RWPE2 (cell line): ENCODE data around the gene LCA5.
"Not testable (repeated sequence)": the region's sequence is repeated elsewhere in the genome, so short reads cannot be mapped to it uniquely, and the experiment has no call there.

Experiments
- ATAC-seq: fragments of 200-7000 bp; cut with Tn5 transposase; 3 replicates; pipeline ENCODE4 v1.9.1; 2021; ENCODE audit warnings: low read depth
- DNase-seq: peaks from one replicate; pipeline ENCODE4 v3.0.0-alpha.2; 2020; ENCODE audit warnings: low spot score
- H3K27ac ChIP-seq: fragments of 450-650 bp; 2 replicates; pipeline ENCODE4 v1.5.1; 2017; ENCODE audit warnings: mild to moderate bottlenecking; ENCODE audit not compliant: poor library complexity, severe bottlenecking
- H3K27me3 ChIP-seq: fragments of 250-450 bp; sonication (Bioruptor Pico); 2 replicates; pipeline ENCODE4 v1.5.1; 2021; ENCODE audit warnings: mild to moderate bottlenecking, moderate library complexity; ENCODE audit not compliant: insufficient read depth, poor library complexity, severe bottlenecking
- H3K36me3 ChIP-seq: fragments of 250-450 bp; sonication (Bioruptor Pico); 2 replicates; pipeline ENCODE4 v1.5.1; 2020; ENCODE audit warnings: low read depth, mild to moderate bottlenecking, moderate library complexity
- H3K4me1 ChIP-seq: fragments of 250-450 bp; sonication (Bioruptor Pico); 2 replicates; pipeline ENCODE4 v1.5.1; 2021; ENCODE audit warnings: mild to moderate bottlenecking, moderate library complexity; ENCODE audit not compliant: insufficient read depth, poor library complexity, severe bottlenecking
- H3K4me3 ChIP-seq: fragments of 250-450 bp; sonication (Bioruptor Pico); 2 replicates; pipeline ENCODE4 v1.5.1; 2021; ENCODE audit warnings: mild to moderate bottlenecking, moderate library complexity; ENCODE audit not compliant: severe bottlenecking
- H3K9me3 ChIP-seq: fragments of 250-450 bp; sonication (Bioruptor Pico); 2 replicates; pipeline ENCODE4 v1.5.1; 2021; ENCODE audit warnings: mild to moderate bottlenecking, moderate library complexity; ENCODE audit not compliant: severe bottlenecking
- TF ChIP-seq, protein P1 (sequence below): fragments of 450-650 bp; IDR thresholded peaks from one replicate; pipeline ENCODE4 v1.5.1; 2017; ENCODE audit warnings: mild to moderate bottlenecking, moderate library complexity; ENCODE audit not compliant: poor library complexity, severe bottlenecking

LCA5 gene

DNA sequence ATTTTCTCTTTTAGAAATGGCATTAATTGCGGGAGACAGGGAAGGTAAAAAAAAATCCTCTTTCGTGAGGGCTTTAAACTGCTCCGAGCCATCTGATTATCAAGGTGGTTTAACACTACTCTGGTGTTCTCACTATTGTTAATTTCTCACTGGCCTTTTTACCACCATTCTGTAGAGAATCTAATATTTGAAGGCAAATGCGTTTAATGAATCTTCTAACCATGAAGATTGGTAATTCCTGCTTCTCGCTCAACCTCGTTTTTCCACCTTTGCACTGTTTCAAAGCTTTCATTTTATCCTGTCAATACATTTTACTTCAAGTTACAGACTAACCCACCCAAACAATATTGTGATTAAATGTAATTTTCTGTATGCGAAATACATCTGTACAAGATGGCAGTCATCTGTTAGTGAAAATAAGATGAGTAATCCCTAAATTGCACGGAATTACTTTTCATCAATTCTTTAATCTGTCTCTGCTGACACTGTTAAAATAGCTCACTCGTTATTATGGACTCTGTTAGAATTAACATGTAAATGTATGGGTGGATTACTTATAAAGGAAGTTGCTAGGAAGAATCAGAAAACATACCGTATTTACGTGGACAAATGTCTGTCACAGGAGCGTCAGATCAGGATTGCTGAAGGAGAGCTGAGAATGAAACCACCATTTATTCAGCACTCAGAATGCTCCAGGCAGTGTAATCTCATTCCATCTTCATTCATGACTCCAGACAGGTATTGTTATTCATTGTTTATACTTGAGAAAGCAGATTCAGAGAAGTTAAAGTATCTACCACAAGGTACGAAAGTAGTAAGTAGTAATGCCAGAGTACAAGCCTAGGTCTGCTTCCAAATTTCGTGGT, 1.1 kb upstream of the LCA5 start:
- H3K27ac ChIP-seq = peak overlapping the region; percentile 44
- no peaks in the 10 kb centered on the region for H3K9me3 ChIP-seq

DNA sequence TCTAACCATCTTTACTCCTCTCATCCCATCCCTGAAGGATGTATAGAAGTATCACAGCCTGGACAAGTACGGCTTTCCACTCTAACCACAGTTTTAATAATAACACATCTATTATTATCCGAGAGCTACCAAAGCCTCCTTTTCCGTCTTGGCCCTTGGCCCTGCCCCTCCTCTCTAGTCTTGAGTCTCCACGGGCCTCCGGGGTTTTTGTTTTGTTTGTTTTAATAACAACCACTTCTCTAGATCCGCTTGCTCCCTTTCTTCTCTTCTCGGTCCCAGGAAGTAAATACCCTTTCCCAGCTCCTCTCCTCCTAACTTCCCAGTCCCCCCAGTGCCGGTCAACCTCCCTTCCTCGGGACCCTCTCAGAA, 661 bp downstream of the LCA5 start:
- Histone ChIP-seq H3K36me3 (no peaks in the 10 kb centered on the region), H3K4me3 (peak overlapping the region; percentile 55), H3K27ac (peak overlapping the region; percentile 44), H3K9me3 (no peaks in the 10 kb centered on the region), H3K27me3 (no peaks in the 10 kb centered on the region), H3K4me1 (peaks cover 7% of the 10 kb centered on the region)
- TF ChIP-seq, protein P1, sequence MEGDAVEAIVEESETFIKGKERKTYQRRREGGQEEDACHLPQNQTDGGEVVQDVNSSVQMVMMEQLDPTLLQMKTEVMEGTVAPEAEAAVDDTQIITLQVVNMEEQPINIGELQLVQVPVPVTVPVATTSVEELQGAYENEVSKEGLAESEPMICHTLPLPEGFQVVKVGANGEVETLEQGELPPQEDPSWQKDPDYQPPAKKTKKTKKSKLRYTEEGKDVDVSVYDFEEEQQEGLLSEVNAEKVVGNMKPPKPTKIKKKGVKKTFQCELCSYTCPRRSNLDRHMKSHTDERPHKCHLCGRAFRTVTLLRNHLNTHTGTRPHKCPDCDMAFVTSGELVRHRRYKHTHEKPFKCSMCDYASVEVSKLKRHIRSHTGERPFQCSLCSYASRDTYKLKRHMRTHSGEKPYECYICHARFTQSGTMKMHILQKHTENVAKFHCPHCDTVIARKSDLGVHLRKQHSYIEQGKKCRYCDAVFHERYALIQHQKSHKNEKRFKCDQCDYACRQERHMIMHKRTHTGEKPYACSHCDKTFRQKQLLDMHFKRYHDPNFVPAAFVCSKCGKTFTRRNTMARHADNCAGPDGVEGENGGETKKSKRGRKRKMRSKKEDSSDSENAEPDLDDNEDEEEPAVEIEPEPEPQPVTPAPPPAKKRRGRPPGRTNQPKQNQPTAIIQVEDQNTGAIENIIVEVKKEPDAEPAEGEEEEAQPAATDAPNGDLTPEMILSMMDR = no peak
- ATAC-seq = no peak
- DNase-seq = no peak

More for the DNA sequence above, 1.1 kb upstream of the LCA5 start:
- no peak for DNase-seq
- peak overlapping the region; percentile 55 for H3K4me3 ChIP-seq
- no peak for ATAC-seq
- H3K36me3 ChIP-seq = no peaks in the 10 kb centered on the region
- peaks cover 7% of the 10 kb centered on the region for H3K4me1 ChIP-seq
- TF ChIP-seq, protein P1 = no peak
- no peaks in the 10 kb centered on the region for H3K27me3 ChIP-seq

DNA sequence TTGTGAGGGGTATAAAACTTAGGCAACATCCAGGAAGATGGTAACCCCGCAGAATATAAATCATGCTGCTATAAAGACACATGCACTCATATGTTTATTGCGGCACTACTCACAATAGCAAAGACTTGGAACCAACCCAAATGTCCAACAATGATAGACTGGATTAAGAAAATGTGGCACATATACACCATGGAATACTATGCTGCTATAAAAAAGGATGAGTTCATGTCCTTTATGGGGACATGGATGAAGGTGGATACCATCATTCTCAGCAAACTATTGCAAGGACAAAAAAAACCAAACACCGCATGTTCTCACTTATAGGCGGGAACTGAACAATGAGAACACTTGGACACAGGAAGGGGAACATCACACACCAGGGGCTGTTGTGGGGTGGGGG, 7.7 kb downstream of the LCA5 start:
- H3K27ac ChIP-seq, DNase-seq, H3K36me3 ChIP-seq, H3K27me3 ChIP-seq, ATAC-seq, H3K9me3 ChIP-seq, H3K4me3 ChIP-seq: not testable (repeated sequence)
- peaks cover 10% of the 10 kb centered on the region for H3K4me1 ChIP-seq

DNA sequence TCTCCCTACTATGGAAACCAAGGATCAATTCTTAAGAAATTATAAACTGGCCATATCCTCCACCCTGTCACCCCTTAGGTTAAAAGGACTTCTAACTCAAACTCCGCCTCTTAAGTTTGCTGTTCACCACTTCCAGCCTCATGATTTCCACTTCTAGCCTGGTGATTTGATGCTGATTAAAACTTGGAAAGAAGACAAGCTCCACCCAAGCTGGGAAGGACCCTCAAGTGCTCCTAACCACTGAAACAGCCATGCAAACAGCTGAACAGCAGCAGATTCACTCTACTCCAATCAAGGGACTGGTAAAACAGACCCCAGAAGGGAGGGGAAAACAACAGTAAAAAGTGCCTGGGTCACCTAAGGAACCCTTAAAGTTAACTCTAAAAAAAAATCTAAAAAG, 10.3 kb downstream of the LCA5 start:
- ATAC-seq = no peak
- no peaks in the 10 kb centered on the region for H3K36me3 ChIP-seq
- H3K27me3 ChIP-seq = no peaks in the 10 kb centered on the region
- no peak for DNase-seq
- H3K27ac ChIP-seq = no peak overlapping the region
- TF ChIP-seq, protein P1 = no peak
- H3K9me3 ChIP-seq = no peaks in the 10 kb centered on the region
- H3K4me3 ChIP-seq = no peak overlapping the region
- H3K4me1 ChIP-seq = peaks cover 14% of the 10 kb centered on the region

DNA sequence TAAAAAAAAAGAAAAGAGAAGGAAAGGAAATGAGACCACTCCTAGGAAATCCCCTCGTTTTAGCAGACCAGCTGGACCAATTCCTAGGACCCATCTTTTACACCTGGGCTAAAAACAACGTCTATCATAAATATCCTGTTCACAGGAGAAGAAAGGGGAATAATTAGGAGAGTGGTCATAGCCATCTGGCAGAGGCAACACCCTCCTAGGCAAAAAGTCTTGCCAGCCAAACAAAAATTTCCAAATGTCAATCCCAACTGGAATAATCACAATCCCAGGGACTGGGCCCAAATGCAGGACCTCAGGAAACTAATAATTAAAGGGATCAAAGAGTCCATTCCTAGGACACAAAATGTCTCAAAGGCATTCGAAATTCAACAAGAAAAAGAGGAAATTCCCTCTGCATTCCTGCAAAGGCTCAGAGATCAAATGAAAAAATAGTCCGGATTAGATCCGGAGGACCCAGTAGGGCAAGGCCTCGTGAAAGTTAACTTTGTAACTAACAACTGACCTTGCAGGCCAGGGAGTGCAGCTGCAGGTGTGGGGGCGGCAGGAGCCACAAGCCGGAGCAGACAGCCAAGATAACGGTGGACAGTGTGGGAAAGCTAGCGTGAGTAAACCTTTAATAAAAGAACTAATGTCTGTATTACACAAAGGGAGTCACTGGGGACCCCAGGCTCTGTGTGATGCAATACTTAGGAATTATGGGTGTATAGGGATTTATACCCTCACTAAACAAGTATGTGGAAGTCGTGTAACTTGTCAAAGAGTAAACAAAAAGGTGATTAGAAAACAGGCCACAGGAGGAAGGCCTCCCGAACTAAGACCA, 11.7 kb downstream of the LCA5 start:
- DNase-seq = no peak
- H3K27ac ChIP-seq = peak overlapping the region; percentile 43
- TF ChIP-seq, protein P1 = no peak

More for the DNA sequence above, 11.7 kb downstream of the LCA5 start:
- peaks cover 14% of the 10 kb centered on the region for H3K4me1 ChIP-seq
- H3K27me3 ChIP-seq = no peaks in the 10 kb centered on the region
- ATAC-seq = peak; percentile 91
- no peak overlapping the region for H3K4me3 ChIP-seq
- H3K36me3 ChIP-seq = no peaks in the 10 kb centered on the region
- H3K9me3 ChIP-seq = no peaks in the 10 kb centered on the region
